ENCODE measurements around the gene CUBN. TPM values are rescaled to one million over a fixed set of nuclear protein-coding genes. Genes with fewer than 3 reads are reported as not detected.

The CUBN gene
- total RNA-seq, 1 experiment from 2014 or later: 0.07 TPM

DNA sequence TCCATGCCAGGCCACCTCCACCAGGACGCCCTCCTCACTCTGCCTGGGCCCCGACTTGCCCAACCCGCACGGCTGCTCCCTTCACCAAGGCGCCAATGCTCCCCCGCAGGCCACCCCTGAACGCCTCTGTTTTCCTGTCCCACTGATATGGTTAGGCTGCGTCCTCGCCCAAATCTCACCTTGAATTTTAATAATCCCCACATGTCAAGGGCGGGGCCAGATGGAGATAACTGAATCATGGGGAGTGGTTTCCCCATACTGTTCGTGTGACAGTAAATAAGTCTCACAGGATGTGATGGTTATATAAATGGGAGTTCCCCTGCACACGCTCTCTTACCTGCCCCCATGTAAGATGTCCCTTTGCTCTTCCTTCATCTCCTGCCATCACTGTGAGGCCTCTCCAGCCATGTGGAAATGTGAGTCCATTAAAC is 342.2 kb downstream of the CUBN start:
- no peak overlapping the region for H3K27ac ChIP-seq
- H3F3A ChIP-seq (ENCODE audit: insufficient read depth, low read depth): no peaks in the 10 kb centered on the region
- intact Hi-C loops (cut with micrococcal nuclease; ENCODE audit: unreplicated experiment): no loop called here
- no peaks in the 10 kb centered on the region for H3K36me3 ChIP-seq (ENCODE audit: low read depth)
- no peaks in the 10 kb centered on the region for H3K79me2 ChIP-seq (ENCODE audit: low read depth)
- no peaks in the 10 kb centered on the region for H4K20me1 ChIP-seq (ENCODE audit: insufficient read depth)
- no peak overlapping the region for H3K4me3 ChIP-seq
- H3K4me2 ChIP-seq: no peak overlapping the region
- no peak for DNase-seq
- H3K9me3 ChIP-seq (ENCODE audit: insufficient read depth, low read depth): no peaks in the 10 kb centered on the region
- CTCF ChIA-PET: no interaction called here
- no peaks in the 10 kb centered on the region for H3K4me1 ChIP-seq (replicated peaks; ENCODE audit: insufficient read depth)
- H3K9me2 ChIP-seq (ENCODE audit: insufficient read depth): no peaks in the 10 kb centered on the region
- no peaks in the 10 kb centered on the region for H3K27me3 ChIP-seq (ENCODE audit: insufficient read depth, low read depth)
- no TSS peak for BruUV-seq (replicated peaks)
- no peak for TF ChIP-seq EZH2 (IDR thresholded peaks at IDR 0.05; ENCODE audit: low read depth)
- no peak overlapping the region for H2AFZ ChIP-seq
- POLR2A ChIA-PET (ENCODE audit: unreplicated experiment): no interaction called here

DNA sequence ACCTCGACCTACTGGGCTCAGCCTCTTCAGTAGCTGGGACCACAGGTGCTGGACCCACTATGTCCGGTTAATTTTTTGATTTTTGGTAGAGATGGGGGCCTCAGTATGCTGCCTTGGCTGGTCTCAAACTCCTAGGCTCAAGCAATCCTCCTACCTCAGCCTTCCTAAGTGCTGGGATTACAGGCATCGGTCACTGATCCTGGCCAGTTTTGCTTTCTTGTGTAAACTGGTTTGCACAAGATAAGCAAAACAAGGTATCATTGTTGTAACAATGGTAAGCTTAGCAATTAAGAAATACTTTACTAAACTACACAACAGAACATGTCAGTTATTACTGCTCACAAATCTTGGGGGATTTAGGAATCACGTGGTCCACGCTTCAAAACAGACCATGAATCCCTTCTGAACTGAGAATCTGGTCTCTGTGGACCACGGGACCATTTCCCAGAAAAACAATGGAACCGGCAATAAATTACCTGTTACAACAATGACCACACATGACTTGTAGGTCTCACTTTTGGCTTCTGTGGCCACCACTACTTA is 349.2 kb downstream of the CUBN start:
- DNase-seq: no peak
- no TSS peak for BruUV-seq (replicated peaks)

DNA sequence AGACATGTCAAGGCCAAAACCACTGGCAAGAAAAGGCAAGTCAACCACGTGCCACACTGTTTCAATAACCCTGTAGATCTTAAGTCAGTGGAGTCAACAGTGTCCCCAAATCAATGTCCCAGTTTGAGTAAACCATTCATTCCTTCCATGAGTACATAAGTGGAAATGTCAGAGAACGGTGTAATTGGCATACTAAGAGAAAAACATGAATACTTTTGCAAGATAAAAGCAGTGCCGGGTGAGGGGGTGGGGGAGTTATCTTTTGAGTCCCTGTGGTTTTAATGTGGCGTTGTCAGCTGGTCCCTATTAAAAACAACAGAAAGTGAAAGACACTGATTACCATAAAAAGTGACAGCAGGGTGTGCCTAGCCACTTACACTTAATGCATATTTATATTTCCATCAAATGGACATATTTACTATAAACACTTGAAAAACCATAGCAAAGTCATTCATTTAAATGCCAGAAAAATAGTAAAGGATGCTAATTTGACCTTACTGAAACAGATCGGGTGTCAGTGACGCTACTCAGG is 350.2 kb downstream of the CUBN start:
- Histone ChIP-seq H3K4me3 (no peak overlapping the region), H3K36me3 (ENCODE audit: low read depth) (no peaks in the 10 kb centered on the region), H4K20me1 (ENCODE audit: insufficient read depth) (no peaks in the 10 kb centered on the region; the same call in 1 of the 2 replicates), H3K4me2 (no peak overlapping the region), H3K4me1 (replicated peaks; ENCODE audit: insufficient read depth) (no peaks in the 10 kb centered on the region), H3F3A (ENCODE audit: insufficient read depth, low read depth) (no peaks in the 10 kb centered on the region), H3K9me2 (ENCODE audit: insufficient read depth) (no peaks in the 10 kb centered on the region), H3K27me3 (ENCODE audit: insufficient read depth, low read depth) (no peaks in the 10 kb centered on the region), H3K9me3 (ENCODE audit: insufficient read depth, low read depth) (no peaks in the 10 kb centered on the region), H2AFZ (no peak overlapping the region), H3K27ac (no peak overlapping the region), H3K79me2 (ENCODE audit: low read depth) (no peaks in the 10 kb centered on the region)
- intact Hi-C loops (cut with micrococcal nuclease; ENCODE audit: unreplicated experiment): loop anchor here (5.0 kb wide), 2 partner anchors 662 to 1347 kb away; no protein-coding TSS in a partner anchor
- BruUV-seq (replicated peaks): no TSS peak
- ChIA-PET POLR2A (ENCODE audit: unreplicated experiment) (no interaction called here), CTCF (no interaction called here)
- TF ChIP-seq EZH2 (IDR thresholded peaks at IDR 0.05; ENCODE audit: low read depth): no peak
- TF ChIP-seq, protein P1, sequence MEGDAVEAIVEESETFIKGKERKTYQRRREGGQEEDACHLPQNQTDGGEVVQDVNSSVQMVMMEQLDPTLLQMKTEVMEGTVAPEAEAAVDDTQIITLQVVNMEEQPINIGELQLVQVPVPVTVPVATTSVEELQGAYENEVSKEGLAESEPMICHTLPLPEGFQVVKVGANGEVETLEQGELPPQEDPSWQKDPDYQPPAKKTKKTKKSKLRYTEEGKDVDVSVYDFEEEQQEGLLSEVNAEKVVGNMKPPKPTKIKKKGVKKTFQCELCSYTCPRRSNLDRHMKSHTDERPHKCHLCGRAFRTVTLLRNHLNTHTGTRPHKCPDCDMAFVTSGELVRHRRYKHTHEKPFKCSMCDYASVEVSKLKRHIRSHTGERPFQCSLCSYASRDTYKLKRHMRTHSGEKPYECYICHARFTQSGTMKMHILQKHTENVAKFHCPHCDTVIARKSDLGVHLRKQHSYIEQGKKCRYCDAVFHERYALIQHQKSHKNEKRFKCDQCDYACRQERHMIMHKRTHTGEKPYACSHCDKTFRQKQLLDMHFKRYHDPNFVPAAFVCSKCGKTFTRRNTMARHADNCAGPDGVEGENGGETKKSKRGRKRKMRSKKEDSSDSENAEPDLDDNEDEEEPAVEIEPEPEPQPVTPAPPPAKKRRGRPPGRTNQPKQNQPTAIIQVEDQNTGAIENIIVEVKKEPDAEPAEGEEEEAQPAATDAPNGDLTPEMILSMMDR (conservative IDR thresholded peaks at IDR 0.05): no peak
- DNase-seq: no peak

More for the DNA sequence above, 349.2 kb downstream of the CUBN start:
- H3K79me2 ChIP-seq (ENCODE audit: low read depth): no peaks in the 10 kb centered on the region
- no peak overlapping the region for H3K4me2 ChIP-seq
- no peak overlapping the region for H2AFZ ChIP-seq
- TF ChIP-seq, protein P1 (conservative IDR thresholded peaks at IDR 0.05): no peak
- no peak for TF ChIP-seq EZH2 (IDR thresholded peaks at IDR 0.05; ENCODE audit: low read depth)
- no peaks in the 10 kb centered on the region for H3K9me2 ChIP-seq (ENCODE audit: insufficient read depth)
- no peaks in the 10 kb centered on the region for H3K9me3 ChIP-seq (ENCODE audit: insufficient read depth, low read depth)
- intact Hi-C loops (cut with micrococcal nuclease; ENCODE audit: unreplicated experiment): no loop called here
- no peak overlapping the region for H3K4me3 ChIP-seq
- ChIA-PET CTCF (no interaction called here), POLR2A (ENCODE audit: unreplicated experiment) (no interaction called here)
- H4K20me1 ChIP-seq (ENCODE audit: insufficient read depth): no peaks in the 10 kb centered on the region; the same call in 1 of the 2 replicates
- H3F3A ChIP-seq (ENCODE audit: insufficient read depth, low read depth): no peaks in the 10 kb centered on the region
- no peaks in the 10 kb centered on the region for H3K4me1 ChIP-seq (replicated peaks; ENCODE audit: insufficient read depth)
- no peaks in the 10 kb centered on the region for H3K36me3 ChIP-seq (ENCODE audit: low read depth)
- no peaks in the 10 kb centered on the region for H3K27me3 ChIP-seq (ENCODE audit: insufficient read depth, low read depth)
- no peak overlapping the region for H3K27ac ChIP-seq
